Ramos (cell line): ENCODE measurements around the gene CFAP57.

ENCODE experiments used
- in situ Hi-C: fragments of 300-500 bp; cut with MboI; formaldehyde crosslinking; loops from one replicate; pipeline ENCODE4 v1.14.3; 2022; ENCODE audit warnings: low sequenced_read_pairs; ENCODE audit not compliant: unreplicated experiment

The CFAP57 gene

GRCh38 chr1:43221797-43222196, 49.7 kb downstream of the CFAP57 start:
- in situ Hi-C loops, result no loop called here

GRCh38 chr1:43222879-43223278, 50.7 kb downstream of the CFAP57 start:
- in situ Hi-C loops, result no loop called here

GRCh38 chr1:43225168-43225567, 53.0 kb downstream of the CFAP57 start:
- in situ Hi-C loops, result loop anchor here (5.0 kb wide), 1 partner anchor 187 kb away; no protein-coding TSS in a partner anchor

GRCh38 chr1:43227143-43227764, 55.1 kb downstream of the CFAP57 start:
- in situ Hi-C loops, result loop anchor here (5.0 kb wide), 1 partner anchor 185 kb away; no protein-coding TSS in a partner anchor

GRCh38 chr1:43229826-43230780, 58.0 kb downstream of the CFAP57 start:
- in situ Hi-C loops, result loop anchor here (5.0 kb wide), 1 partner anchor 182 kb away; no protein-coding TSS in a partner anchor

- in situ Hi-C loops, result no loop called here
Measured at GRCh38 chr1:43232074-43232473, 59.9 kb downstream of the CFAP57 start.

DNA sequence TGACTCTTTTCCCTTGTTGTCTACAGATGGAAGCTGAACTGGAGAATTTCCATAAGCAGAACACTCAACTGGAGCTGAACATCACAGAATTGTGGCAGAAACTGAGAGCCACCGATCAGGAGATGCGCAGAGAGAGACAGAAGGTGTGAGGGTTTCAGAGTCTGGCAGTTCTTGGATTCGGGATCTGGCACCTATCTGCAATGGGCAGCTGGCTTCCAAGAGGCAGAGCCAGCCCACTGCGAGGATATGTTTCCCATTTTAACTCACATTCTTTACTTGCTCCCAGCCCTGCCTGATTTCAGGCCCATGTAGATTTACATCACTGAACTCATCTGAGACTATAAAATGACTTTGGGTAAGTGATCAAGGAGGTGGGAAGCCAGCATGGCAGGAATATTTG, 60.4 kb downstream of the CFAP57 start:
- in situ Hi-C loops, result no loop called here

GRCh38 chr1:43233631-43234030, 61.5 kb downstream of the CFAP57 start:
- in situ Hi-C loops, result no loop called here

- in situ Hi-C loops, result no loop called here
Measured at GRCh38 chr1:43234267-43234666, 62.1 kb downstream of the CFAP57 start.

- in situ Hi-C loops, result no loop called here
Measured at GRCh38 chr1:43235040-43235439, 62.9 kb downstream of the CFAP57 start.

DNA sequence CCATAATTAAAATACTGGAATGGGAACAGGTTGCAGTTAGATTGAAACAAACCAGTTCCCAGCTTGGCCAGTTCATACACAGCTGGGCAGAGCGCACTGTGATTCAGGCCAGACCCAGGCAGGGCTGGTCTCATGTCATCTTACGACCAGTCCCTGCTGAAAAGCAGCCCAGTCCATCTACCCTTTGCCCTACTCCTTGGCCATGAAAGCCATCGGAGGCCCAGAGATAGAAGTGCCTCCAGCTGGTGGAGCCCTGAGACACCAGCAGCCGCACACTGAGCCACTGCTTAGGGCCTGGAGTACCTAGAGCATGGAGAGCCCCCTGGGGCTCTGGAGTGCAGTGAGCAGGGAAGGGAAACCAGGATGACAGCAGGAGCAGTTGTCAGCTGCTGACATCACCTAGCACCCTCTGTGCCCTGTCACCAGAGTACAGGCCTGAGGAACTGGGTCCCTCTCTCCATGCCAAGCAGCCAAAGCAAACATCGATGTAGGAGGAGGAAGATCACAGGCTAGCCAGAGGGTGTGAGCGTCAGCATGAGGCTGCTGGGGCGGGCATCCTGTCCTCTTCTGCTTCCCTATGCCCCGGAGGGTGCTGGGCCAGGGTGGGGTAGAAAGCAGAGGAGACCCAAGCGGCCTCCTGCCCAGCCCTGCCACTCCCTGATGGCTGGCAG, 63.5 kb downstream of the CFAP57 start:
- in situ Hi-C loops, result no loop called here

DNA sequence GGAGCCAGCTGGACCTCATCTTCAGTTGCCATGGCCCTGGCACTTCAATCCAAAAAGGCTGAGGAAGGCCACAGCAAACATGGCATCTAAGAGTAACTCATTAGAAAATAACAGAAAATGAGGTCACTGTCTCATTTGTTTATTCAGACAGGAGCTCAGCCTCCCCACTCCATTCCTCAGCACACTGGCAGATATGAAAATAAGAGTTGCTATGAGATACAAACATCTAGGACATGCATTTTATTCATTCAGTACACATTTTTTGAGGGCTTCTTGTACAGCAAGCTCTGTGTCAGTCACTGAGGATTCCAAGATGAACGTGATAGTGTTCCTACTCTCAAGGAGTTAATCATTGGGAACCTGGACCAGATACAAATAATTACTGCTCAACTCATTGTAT, 65.0 kb downstream of the CFAP57 start:
- in situ Hi-C loops, result no loop called here

DNA sequence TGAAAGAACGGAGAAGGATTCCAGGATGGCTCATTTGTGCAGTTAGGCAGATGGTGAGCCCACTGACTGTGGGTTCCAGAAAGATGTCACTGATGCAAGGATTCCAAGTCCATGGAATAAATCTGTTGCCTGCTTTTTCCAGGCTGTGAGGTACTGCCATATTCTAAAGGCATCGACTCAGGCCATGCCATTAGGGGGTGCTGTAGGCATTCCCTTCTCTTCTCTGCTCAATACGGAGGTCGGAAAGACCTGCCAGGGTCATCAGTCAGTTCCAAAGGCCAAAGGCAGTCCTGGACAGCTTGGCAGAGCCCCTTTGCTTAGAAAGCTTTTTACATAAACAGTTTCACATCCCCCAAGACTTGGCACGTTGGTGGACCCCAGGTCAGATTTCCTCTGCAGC, 66.0 kb downstream of the CFAP57 start:
- in situ Hi-C loops, result no loop called here

- in situ Hi-C loops, result no loop called here
Measured at GRCh38 chr1:43238991-43239469, 66.9 kb downstream of the CFAP57 start.

GRCh38 chr1:43239484-43239883, 67.4 kb downstream of the CFAP57 start:
- in situ Hi-C loops, result no loop called here

DNA sequence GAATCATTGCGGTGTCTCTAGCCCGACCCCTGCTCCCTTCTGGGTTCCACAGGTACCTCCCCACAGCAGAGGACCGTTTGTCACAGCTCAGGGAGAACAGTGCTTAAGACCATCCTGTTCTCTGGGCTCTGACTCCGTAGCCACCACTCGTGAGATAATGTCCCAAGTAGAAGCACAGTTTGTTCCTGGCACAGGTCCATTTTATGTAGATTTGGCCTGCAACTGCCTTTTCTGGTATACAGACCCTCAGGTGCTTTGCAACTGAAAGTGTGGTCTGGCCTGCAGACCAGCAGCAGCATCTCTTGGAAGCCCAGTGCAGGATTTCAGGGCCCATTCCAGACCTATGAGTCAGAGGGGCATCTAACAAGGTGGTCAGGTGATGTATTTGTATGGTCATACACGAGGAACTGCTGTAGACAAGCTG, 69.3 kb downstream of the CFAP57 start:
- in situ Hi-C loops, result no loop called here

- in situ Hi-C loops, result no loop called here
Measured at GRCh38 chr1:43243299-43243698, 71.2 kb downstream of the CFAP57 start.

- in situ Hi-C loops, result no loop called here
Measured at GRCh38 chr1:43246466-43247213, 74.5 kb downstream of the CFAP57 start.

- in situ Hi-C loops, result no loop called here
Measured at GRCh38 chr1:43247256-43247921, 75.3 kb downstream of the CFAP57 start.
